GM12865 (cell line): ENCODE results near the gene HTRA3.

Source experiments
- DNase-seq: peaks from one replicate; pipeline ENCODE4 v3.0.0; 2010; ENCODE audit warnings: low read depth
- H3K4me3 ChIP-seq: 2 replicates; pipeline ENCODE4 v1.5.1; 2011; ENCODE audit warnings: mild to moderate bottlenecking, low read depth, low read length, control low read depth
- TF ChIP-seq, protein P1 (sequence below): IDR thresholded peaks from 2 replicates; pipeline ENCODE4 v1.5.1; 2011; ENCODE audit warnings: low read length, control low read depth, low read depth, inconsistent platforms; ENCODE audit not compliant: insufficient read depth; ENCODE audit errors: missing control alignments

Gene HTRA3

DNA sequence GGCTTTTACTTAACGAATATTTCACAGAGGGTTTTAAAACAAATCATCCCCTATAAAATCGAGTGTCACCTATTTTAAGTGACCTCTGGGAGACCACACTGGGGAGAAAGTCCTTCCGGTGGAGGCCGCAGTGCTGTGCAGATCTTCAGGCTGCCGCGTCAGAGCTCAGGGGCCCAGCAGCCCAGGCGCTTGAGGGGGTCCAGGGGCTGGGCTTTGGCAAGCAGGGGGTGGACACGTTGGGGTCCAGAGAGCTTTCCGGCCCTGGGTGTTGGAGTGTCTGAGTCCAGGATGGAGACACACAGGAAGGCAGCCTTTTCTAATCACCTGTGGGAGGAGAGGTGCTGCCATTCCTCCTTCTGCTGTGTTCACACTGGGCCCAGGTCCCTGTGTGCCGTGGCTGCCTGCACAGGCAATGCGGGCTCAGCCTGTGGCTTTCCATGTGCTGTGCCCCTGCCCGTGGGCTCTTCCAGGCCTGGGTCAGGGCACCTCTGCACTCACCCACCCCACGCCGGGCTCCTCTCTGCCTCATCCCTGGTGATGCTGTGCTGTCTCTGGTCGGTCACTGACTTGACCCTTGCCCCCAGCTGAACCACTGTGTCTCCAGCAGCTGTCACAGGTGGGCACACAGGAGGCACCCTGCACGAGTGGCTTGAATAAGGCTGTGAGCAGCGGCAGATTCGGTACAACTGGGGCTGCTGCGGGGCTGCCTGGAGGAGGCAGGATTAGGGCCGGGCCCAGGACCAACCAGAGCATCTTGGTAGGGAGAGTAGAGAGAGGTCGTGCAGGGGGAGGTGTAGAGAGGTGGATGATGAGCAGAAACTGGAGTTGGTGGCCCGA, 10.0 kb downstream of the HTRA3 start:
- H3K4me3 ChIP-seq: no peak overlapping the region
- DNase-seq: no peak
- TF ChIP-seq, protein P1, sequence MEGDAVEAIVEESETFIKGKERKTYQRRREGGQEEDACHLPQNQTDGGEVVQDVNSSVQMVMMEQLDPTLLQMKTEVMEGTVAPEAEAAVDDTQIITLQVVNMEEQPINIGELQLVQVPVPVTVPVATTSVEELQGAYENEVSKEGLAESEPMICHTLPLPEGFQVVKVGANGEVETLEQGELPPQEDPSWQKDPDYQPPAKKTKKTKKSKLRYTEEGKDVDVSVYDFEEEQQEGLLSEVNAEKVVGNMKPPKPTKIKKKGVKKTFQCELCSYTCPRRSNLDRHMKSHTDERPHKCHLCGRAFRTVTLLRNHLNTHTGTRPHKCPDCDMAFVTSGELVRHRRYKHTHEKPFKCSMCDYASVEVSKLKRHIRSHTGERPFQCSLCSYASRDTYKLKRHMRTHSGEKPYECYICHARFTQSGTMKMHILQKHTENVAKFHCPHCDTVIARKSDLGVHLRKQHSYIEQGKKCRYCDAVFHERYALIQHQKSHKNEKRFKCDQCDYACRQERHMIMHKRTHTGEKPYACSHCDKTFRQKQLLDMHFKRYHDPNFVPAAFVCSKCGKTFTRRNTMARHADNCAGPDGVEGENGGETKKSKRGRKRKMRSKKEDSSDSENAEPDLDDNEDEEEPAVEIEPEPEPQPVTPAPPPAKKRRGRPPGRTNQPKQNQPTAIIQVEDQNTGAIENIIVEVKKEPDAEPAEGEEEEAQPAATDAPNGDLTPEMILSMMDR: no peak

DNA sequence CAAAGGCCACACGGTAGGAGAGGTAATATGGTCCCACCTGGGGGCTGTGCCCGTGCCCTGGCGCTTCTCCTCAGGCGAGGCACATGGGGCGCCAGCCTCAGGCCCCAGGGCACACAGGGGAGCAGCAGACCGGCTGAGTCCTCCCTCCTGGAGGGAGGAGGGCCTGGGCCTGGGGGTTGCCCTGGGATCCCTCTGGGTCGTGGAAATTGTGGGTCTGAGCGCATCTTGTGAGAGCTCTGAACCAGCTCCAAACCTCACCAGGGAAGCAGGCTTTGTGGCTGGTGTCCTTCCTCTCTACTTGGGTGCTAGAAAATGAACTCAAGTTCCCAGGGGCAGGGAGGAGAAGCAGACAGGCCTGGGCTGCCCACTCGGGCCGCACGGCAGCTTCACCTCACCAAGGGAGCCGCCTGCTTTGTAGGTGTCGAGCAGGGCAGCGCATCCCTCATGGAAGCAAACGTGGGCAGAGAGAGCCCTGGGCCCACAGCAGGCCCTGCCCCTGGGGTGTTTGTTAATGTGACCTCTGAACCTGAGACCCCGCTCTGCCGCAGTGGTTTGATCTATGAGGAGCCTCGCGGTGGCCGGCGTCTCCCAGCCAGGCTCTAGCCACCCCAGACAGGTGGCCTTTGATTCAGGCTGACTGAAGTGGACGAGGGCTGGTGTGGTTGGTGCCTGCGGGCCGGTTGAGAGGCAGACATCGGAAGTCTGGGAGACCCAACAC, 10.8 kb downstream of the HTRA3 start:
- DNase-seq: no peak
- H3K4me3 ChIP-seq: no peak overlapping the region
- TF ChIP-seq, protein P1: no peak

DNA sequence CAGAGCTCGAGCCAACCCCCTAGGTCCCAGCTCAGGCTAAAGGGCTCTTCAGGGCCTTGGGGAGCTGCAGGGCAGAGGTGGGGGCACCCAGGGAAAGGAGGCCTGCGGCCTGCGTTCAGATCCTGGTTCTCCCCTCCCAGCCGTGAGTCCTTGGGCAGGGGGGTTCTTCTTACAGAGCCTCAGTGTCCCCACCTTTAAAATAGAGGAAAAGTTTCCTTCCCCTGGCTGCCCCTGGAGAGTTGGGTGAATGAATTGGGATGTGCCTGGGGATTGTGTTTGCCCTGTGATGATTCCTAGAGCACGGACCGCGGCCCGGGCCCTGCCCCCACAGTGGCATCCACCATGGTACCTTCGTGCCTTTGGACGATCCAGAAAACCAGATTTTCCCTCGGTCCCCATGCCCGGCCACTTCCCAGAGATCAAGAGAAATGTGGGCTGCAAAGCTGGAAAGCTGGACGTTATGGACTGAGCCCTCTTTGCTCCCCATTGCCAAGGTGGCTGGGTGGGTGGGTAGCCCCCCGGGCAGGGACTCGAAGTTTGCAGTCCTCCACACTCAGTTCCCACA, 11.4 kb downstream of the HTRA3 start:
- DNase-seq: no peak
- H3K4me3 ChIP-seq: no peak overlapping the region
- TF ChIP-seq, protein P1: no peak

DNA sequence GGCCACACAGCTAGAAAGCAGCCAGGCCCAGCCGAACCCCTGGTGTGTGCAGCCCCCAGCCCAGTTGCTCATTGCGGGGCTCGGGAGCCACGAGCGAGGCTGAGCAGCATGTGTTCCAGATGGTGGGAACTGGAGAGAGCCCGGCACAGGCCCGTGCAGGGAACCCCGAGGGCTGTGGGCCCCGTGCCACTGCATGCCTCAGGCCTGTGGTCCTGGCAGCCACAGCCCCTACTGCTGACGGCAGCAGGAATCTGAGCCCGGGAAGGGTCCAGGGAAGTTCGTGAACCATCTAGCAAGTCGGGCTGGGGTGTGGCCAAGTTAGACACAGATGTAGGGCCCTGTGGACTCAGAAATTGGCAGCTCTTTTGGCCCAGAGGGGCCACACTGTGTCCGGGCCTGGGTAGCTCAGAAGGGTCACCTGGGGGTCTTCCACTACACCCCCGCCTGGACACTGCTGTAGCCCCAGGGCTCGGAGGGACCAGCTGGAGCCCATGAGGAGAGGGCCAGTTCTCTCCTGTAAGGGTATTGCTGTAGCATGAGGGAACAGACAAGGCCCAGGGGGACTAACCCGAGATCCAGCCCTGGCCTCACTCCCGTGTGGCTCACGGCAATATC, 12.1 kb downstream of the HTRA3 start:
- DNase-seq: no peak
- TF ChIP-seq, protein P1: no peak
- H3K4me3 ChIP-seq: no peak overlapping the region

DNA sequence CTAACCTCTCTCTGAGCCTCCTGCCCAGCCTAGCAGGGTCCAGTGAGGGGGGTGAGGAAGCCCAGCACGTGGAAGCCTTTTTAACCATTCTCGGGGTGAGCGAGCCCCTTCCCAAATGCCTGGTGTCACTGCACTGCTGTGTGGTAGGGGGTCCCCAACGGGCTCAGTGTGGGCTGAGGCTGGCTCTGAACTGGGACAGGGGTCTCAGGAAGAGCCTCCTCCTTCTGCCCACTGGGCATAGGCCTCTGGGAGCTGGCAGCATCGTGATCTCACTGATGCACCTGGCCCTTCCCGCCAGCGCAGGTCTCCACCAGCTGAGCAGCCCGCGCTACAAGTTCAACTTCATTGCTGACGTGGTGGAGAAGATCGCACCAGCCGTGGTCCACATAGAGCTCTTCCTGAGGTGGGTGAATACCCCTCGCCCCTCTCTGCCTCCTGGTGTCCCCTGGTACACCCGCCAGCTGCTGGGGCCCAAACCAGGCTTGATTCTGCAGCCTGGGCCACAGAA, 12.6 kb downstream of the HTRA3 start:
- DNase-seq: no peak
- TF ChIP-seq, protein P1: no peak
- H3K4me3 ChIP-seq: no peak overlapping the region

DNA sequence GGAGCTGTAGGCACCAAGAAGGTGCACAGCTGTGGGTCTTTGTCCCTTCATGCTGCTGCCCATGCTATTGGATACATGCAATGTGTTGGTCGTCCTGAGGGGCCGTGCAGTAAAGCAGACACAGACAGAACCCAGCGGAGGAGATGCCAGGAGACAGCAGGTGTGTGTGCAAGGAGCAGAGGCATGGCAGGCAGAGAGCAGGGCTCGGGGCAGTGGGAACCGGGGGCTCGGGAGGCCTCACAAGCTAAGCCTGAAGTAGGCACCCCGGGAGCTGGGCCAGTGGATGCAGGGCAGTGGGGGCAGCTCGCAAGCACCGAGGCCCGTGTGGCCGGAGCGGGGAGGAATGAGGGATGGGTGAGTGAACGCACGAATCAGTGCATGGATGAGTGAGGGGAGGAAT, 13.2 kb downstream of the HTRA3 start:
- TF ChIP-seq, protein P1: no peak
- no peak overlapping the region for H3K4me3 ChIP-seq
- DNase-seq: no peak
